ENCODE measurements around the gene MRTFA. TPM values are rescaled to one million over a fixed set of nuclear protein-coding genes. Genes with fewer than 3 reads are reported as not detected.

MRTFA gene
- total RNA-seq, 4 donors from 2014 or later, result 46.0 to 408 (median 90.0) TPM

GRCh38 chr22:40450616-40451015, 185.9 kb downstream of the MRTFA start:
- in situ Hi-C loops (cut with MboI; ENCODE audit: low pct_ligation_motif_present in 1 of 4, low pct_unique_long_range_greater_than_20kb in 1 of 4, low sequenced_read_pairs in 3 of 4), result no loop called here
- DNase-seq, result no peak
- 84% methylated on average over 3 of the region's 3 CpGs; no CpG with 5 or more reads in 1 of the 2 donors for WGBS, 2 donors (ENCODE audit: low coverage in 1 of 2)

GRCh38 chr22:40449676-40450035, 186.9 kb downstream of the MRTFA start:
- Histone ChIP-seq H3K4me3 (no peak overlapping the region), H3K27ac (peak overlapping the region in 2 of 4 donors; percentile 1 to 22), H3K27me3 (no peaks in the 10 kb centered on the region), H3K4me1 (peaks cover 5 to 42% (median 13%) of the 10 kb centered on the region in 4 donors), H3K9me3 (no peaks in the 10 kb centered on the region), H3K36me3 (no peaks in the 10 kb centered on the region)
- no peak for TF ChIP-seq POLR2A (IDR thresholded peaks at IDR 0.05)
- no peak for TF ChIP-seq POLR2AphosphoS5 (IDR thresholded peaks at IDR 0.05)
- TF ChIP-seq EP300 (IDR thresholded peaks at IDR 0.05; ENCODE audit: low read depth), result no peak
- TF ChIP-seq CTCF (IDR thresholded peaks at IDR 0.05), result no peak
- in situ Hi-C loops (cut with MboI; ENCODE audit: low pct_ligation_motif_present in 1 of 4, low pct_unique_long_range_greater_than_20kb in 1 of 4, low sequenced_read_pairs in 3 of 4), result no loop called here
- DNase-seq, result no peak
- intact Hi-C loops (cut with DNase I; ENCODE audit: low total_unique reads), result no loop called here

More at GRCh38 chr22:40450616-40451015, 185.9 kb downstream of the MRTFA start:
- no peaks in the 10 kb centered on the region for H3K27me3 ChIP-seq
- H3K4me3 ChIP-seq, result no peak overlapping the region
- peaks cover 5 to 42% (median 13%) of the 10 kb centered on the region in 4 donors for H3K4me1 ChIP-seq
- H3K36me3 ChIP-seq, result no peaks in the 10 kb centered on the region
- TF ChIP-seq POLR2AphosphoS5 (IDR thresholded peaks at IDR 0.05) (no peak), POLR2A (IDR thresholded peaks at IDR 0.05) (no peak), EP300 (IDR thresholded peaks at IDR 0.05; ENCODE audit: low read depth) (no peak), CTCF (IDR thresholded peaks at IDR 0.05) (no peak)
- intact Hi-C loops (cut with DNase I; ENCODE audit: low total_unique reads), result no loop called here
- H3K9me3 ChIP-seq, result no peaks in the 10 kb centered on the region
- H3K27ac ChIP-seq, result no peak overlapping the region

DNA sequence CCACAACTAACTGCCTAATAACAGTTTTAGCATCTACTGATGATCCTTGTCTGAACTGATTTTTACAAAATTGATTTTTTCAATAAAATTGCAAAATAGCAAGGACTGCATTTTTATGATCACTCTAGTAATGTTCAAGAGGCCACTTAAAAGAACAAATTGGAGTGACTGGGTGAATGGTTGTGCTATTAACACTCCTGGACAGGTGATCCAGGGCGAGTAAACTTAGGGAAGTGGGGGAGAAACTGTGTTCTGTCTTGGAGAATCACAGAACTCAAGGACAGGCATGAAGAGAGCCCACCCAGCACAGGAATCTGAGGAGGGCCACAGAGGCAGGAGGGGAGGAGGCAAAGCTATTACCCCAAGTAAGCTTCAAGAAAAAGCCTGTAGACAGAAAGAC, 190.3 kb downstream of the MRTFA start:
- Histone ChIP-seq H3K9me3 (no peaks in the 10 kb centered on the region), H3K27ac (no peak overlapping the region), H3K4me1 (peaks cover 5 to 26% (median 13%) of the 10 kb centered on the region in 4 donors), H3K27me3 (no peaks in the 10 kb centered on the region), H3K36me3 (no peaks in the 10 kb centered on the region), H3K4me3 (no peak overlapping the region)
- WGBS, 2 donors (ENCODE audit: low coverage in 1 of 2), result 81 to 100% methylated on average over 1 of the region's 1 CpG
- intact Hi-C loops (cut with DNase I; ENCODE audit: low total_unique reads), result no loop called here
- no peak for DNase-seq
- in situ Hi-C loops (cut with MboI; ENCODE audit: low pct_ligation_motif_present in 1 of 4, low pct_unique_long_range_greater_than_20kb in 1 of 4, low sequenced_read_pairs in 3 of 4), result no loop called here
- TF ChIP-seq POLR2AphosphoS5 (IDR thresholded peaks at IDR 0.05), result no peak
- no peak for TF ChIP-seq EP300 (IDR thresholded peaks at IDR 0.05; ENCODE audit: low read depth)
- no peak for TF ChIP-seq CTCF (IDR thresholded peaks at IDR 0.05)
- no peak for TF ChIP-seq POLR2A (IDR thresholded peaks at IDR 0.05)

DNA sequence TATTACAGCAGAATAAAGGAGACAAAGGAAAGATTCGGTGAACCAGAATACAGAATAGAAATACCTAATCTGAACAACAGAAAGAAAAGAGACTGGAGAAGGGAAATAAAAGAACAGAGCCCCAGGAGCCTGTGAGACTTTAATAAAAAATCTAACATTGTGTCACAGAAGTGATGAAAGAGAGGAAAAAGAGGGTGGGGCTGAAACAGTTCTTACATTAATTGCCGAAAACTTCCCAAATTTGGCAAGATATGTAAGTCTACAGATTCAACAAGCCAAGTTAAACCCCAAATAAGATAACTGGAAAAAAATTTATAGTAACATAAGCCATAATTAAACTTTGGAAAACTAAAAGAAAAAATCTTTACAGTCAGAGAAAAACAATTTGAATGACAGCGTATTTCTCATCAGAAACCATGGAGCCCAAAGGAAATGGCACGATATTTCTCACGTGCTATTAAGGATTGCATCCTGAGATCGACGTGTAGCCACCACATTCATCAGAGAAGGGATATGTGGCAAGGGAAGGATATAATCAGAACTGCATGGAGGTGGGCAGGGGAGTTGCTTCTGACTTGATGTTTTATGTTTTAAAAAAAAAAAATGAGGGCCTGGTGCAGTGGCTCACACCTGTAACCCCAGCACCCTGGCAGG, 192.2 kb downstream of the MRTFA start:
- Histone ChIP-seq H3K9me3 (no peaks in the 10 kb centered on the region), H3K27ac (no peak overlapping the region), H3K4me1 (peaks cover 0 to 10% (median 1%) of the 10 kb centered on the region in 4 donors), H3K4me3 (no peak overlapping the region), H3K36me3 (no peaks in the 10 kb centered on the region), H3K27me3 (no peaks in the 10 kb centered on the region)
- intact Hi-C loops (cut with DNase I; ENCODE audit: low total_unique reads), result no loop called here
- WGBS, 2 donors (ENCODE audit: low coverage in 1 of 2), result 86 to 93% methylated on average over 7 of the region's 7 CpGs
- no peak for TF ChIP-seq POLR2A (IDR thresholded peaks at IDR 0.05)
- TF ChIP-seq POLR2AphosphoS5 (IDR thresholded peaks at IDR 0.05), result no peak
- TF ChIP-seq EP300 (IDR thresholded peaks at IDR 0.05; ENCODE audit: low read depth), result no peak
- TF ChIP-seq CTCF (IDR thresholded peaks at IDR 0.05), result no peak
- DNase-seq, result no peak
- in situ Hi-C loops (cut with MboI; ENCODE audit: low pct_ligation_motif_present in 1 of 4, low pct_unique_long_range_greater_than_20kb in 1 of 4, low sequenced_read_pairs in 3 of 4), result no loop called here
